K562 (cell line): ENCODE data around the gene MPL. TPM values are rescaled to one million over a fixed set of nuclear protein-coding genes. Genes with fewer than 3 reads are reported as not detected.

ENCODE experiments used
- EHMT2 ChIP-seq: fragments of 450-650 bp; IDR thresholded peaks from 2 replicates; pipeline ENCODE4 v1.6.1; 2018; ENCODE audit warnings: antibody characterized with exemption
- ELK1 ChIP-seq: sonication (generic); formaldehyde crosslinking; IDR thresholded peaks from 2 replicates; pipeline ENCODE4 v1.8.1; 2022; ENCODE audit warnings: missing genetic modification reagents
- ILF3 ChIP-seq: fragments of 450-650 bp; IDR thresholded peaks from 2 replicates; pipeline ENCODE4 v1.6.1; 2018; ENCODE audit warnings: antibody characterized with exemption, mild to moderate bottlenecking, moderate library complexity, borderline replicate concordance
- KDM1A ChIP-seq, 2 experiments: fragments of 450-650 bp; IDR thresholded peaks; 2 replicates each; pipeline ENCODE4 v1.6.1; 2016; ENCODE audit warnings: mild to moderate bottlenecking in 2 of 2
- MBD2 ChIP-seq: sonication (generic); IDR thresholded peaks from 2 replicates; pipeline ENCODE4 v1.6.1; 2016; ENCODE audit warnings: low read depth, borderline replicate concordance
- MYNN ChIP-seq, 2 experiments: sonication (generic); formaldehyde crosslinking in 1 of 2; IDR thresholded peaks; 2 replicates each; pipeline versions ENCODE4 v1.5.0 to v1.6.1; 2016 to 2020; ENCODE audit warnings: antibody characterized with exemption in 1 of 2, missing genetic modification reagents in 1 of 2
- RAD51 ChIP-seq: fragments of 450-650 bp; IDR thresholded peaks from 2 replicates; pipeline ENCODE4 v1.7.1; 2016; ENCODE audit warnings: low read depth, mild to moderate bottlenecking, borderline replicate concordance
- TRIM24 ChIP-seq, 2 experiments: fragments of 450-650 bp; IDR thresholded peaks; 2 replicates each; pipeline ENCODE4 v1.6.1; 2016
- TRIM25 ChIP-seq: fragments of 450-650 bp; IDR thresholded peaks from 2 replicates; pipeline ENCODE4 v1.7.0; 2016; ENCODE audit warnings: borderline replicate concordance
- ZKSCAN1 ChIP-seq: fragments of 150-350 bp; IDR thresholded peaks from 2 replicates; pipeline ENCODE4 v1.6.1; 2016; ENCODE audit warnings: low read depth, low read length
- ZNF175 ChIP-seq: fragments of 200-800 bp; sonication (Bioruptor generic); IDR thresholded peaks from 2 replicates; pipeline ENCODE4 v1.6.1; 2016; ENCODE audit warnings: low read depth, mild to moderate bottlenecking, missing genetic modification characterization, missing compliant biosample characterization
- ZNF23 ChIP-seq: fragments of 250-450 bp; sonication (Bioruptor Pico); IDR thresholded peaks from 2 replicates; pipeline ENCODE4 v1.4.0; 2020; ENCODE audit warnings: mild to moderate bottlenecking
- ZNF384 ChIP-seq: IDR thresholded peaks from 2 replicates; pipeline ENCODE4 v1.6.1; 2012; ENCODE audit warnings: low read depth, low read length, improper control_type of control experiment
- polyA plus RNA-seq, 8 experiments: library from polyadenylated mRNA; depleted of rRNA in 4 of 8; stranded (reverse) in 5 of 8; unstranded in 3 of 8; fragments of >200 nt; fragmentation: Nextera tagmentation in 2 of 8; fragmentation: Illumina TruSeq in 1 of 8; extraction: Ambion mirVana in 2 of 8; extraction: Trizol in 1 of 8; gene quantifications; 2 replicates each; pipeline versions ENCODE4 v1.2.1 to v1.2.3, GENCODE V29; 2011 to 2014; ENCODE audit warnings: inconsistent platforms in 1 of 8, missing spikeins in 1 of 8
- total RNA-seq, 7 experiments: library from RNA; depleted of rRNA in 6 of 7; stranded (reverse); fragments of >200 nt in 6 of 7; fragmentation: Illumina TruSeq in 2 of 7; extraction: Trizol in 2 of 7; gene quantifications; 2 replicates each; pipeline versions ENCODE4 v1.2.1 to v1.2.3, GENCODE V29; 2011 to 2021; ENCODE audit warnings: low replicate concordance in 1 of 7
- TF ChIP-seq, protein P1 (sequence below): fragments of 450-650 bp; IDR thresholded peaks from 2 replicates; pipeline ENCODE4 v1.6.1; 2017; ENCODE audit warnings: antibody characterized with exemption
- TF ChIP-seq, protein P2 (sequence below), 2 experiments: IDR thresholded peaks in 1 of 2; conservative IDR thresholded peaks in 1 of 2; 2 replicates each; pipeline ENCODE4 v1.6.1; 2016; ENCODE audit warnings: low read depth in 2 of 2, mild to moderate bottlenecking in 1 of 2, missing compliant biosample characterization in 1 of 2, missing genetic modification characterization in 1 of 2, moderate library complexity in 1 of 2
- TF ChIP-seq, protein P3 (sequence below), 3 experiments: IDR thresholded peaks in 2 of 3; conservative IDR thresholded peaks in 1 of 3; 2 replicates each; pipeline ENCODE4 v1.5.1; 2011 to 2012; ENCODE audit warnings: low read length in 3 of 3, mild to moderate bottlenecking in 3 of 3, control low read depth in 2 of 3, improper control_type of control experiment in 1 of 3, inconsistent platforms in 1 of 3, low read depth in 1 of 3, mixed read lengths in 1 of 3, moderate library complexity in 1 of 3; ENCODE audit not compliant: insufficient read depth in 2 of 3

The MPL gene
- total and polyA plus RNA-seq, 9 of the 15 experiments (the other 6 are each of a cell fraction or from before 2014, with no cell fraction given): not detected

GRCh38 chr1:43373066-43373940, 35.7 kb downstream of the MPL start (continued):
- TF ChIP-seq MYNN (IDR thresholded peaks at IDR 0.05) (no peak), MYNN (CRISPR knock-in tag; IDR thresholded peaks at IDR 0.05) (no peak), ZNF23 (CRISPR knock-in tag) (no peak), RAD51 (no peak), ZNF384 (no peak), KDM1A (IDR thresholded peaks at IDR 0.05) (peak; percentile 57 to 62; a peak in 3 of 4 replicates), TRIM25 (no peak), ZNF175 (CRISPR knock-in tag) (no peak), ELK1 (CRISPR knock-in tag) (no peak), ZKSCAN1 (no peak), EHMT2 (0 out of 2 replicates have a peak, but pooled peaks have one; percentile 30), MBD2 (no peak), TRIM24 (IDR thresholded peaks at IDR 0.05) (no peak), ILF3 (no peak)
- TF ChIP-seq, protein P1, sequence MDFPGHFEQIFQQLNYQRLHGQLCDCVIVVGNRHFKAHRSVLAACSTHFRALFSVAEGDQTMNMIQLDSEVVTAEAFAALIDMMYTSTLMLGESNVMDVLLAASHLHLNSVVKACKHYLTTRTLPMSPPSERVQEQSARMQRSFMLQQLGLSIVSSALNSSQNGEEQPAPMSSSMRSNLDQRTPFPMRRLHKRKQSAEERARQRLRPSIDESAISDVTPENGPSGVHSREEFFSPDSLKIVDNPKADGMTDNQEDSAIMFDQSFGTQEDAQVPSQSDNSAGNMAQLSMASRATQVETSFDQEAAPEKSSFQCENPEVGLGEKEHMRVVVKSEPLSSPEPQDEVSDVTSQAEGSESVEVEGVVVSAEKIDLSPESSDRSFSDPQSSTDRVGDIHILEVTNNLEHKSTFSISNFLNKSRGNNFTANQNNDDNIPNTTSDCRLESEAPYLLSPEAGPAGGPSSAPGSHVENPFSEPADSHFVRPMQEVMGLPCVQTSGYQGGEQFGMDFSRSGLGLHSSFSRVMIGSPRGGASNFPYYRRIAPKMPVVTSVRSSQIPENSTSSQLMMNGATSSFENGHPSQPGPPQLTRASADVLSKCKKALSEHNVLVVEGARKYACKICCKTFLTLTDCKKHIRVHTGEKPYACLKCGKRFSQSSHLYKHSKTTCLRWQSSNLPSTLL: no peak
- TF ChIP-seq, protein P2, sequence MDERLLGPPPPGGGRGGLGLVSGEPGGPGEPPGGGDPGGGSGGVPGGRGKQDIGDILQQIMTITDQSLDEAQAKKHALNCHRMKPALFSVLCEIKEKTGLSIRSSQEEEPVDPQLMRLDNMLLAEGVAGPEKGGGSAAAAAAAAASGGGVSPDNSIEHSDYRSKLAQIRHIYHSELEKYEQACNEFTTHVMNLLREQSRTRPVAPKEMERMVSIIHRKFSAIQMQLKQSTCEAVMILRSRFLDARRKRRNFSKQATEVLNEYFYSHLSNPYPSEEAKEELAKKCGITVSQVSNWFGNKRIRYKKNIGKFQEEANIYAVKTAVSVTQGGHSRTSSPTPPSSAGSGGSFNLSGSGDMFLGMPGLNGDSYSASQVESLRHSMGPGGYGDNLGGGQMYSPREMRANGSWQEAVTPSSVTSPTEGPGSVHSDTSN (CRISPR knock-in tag; IDR thresholded peaks at IDR 0.05; ENCODE audit: low read depth): no peak
- TF ChIP-seq, protein P2 (tag; conservative IDR thresholded peaks at IDR 0.05; ENCODE audit: low read depth): no peak
- TF ChIP-seq, protein P3, sequence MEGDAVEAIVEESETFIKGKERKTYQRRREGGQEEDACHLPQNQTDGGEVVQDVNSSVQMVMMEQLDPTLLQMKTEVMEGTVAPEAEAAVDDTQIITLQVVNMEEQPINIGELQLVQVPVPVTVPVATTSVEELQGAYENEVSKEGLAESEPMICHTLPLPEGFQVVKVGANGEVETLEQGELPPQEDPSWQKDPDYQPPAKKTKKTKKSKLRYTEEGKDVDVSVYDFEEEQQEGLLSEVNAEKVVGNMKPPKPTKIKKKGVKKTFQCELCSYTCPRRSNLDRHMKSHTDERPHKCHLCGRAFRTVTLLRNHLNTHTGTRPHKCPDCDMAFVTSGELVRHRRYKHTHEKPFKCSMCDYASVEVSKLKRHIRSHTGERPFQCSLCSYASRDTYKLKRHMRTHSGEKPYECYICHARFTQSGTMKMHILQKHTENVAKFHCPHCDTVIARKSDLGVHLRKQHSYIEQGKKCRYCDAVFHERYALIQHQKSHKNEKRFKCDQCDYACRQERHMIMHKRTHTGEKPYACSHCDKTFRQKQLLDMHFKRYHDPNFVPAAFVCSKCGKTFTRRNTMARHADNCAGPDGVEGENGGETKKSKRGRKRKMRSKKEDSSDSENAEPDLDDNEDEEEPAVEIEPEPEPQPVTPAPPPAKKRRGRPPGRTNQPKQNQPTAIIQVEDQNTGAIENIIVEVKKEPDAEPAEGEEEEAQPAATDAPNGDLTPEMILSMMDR (IDR thresholded peaks at IDR 0.05 in 2 of 3, conservative IDR thresholded peaks at IDR 0.05 in 1 of 3; ENCODE audit: insufficient read depth in 2 of 3, low read depth in 1 of 3, low read length in 3 of 3): no peak
